Gastroesophageal sphincter (tissue), 4 donors: ENCODE measurements around the gene KCNQ1OT1. TPM values are rescaled to one million over a fixed set of nuclear protein-coding genes. Genes with fewer than 3 reads are reported as not detected.

Experiments
- ATAC-seq: fragments of 150-250 bp; one replicate; pipeline ENCODE4 v1.9.1; 2016; ENCODE audit warnings: mild to moderate bottlenecking, moderate library complexity
- H3K27ac ChIP-seq, 4 donors: fragments of 200-600 bp; sonication (generic) in 3 of 4; 1 replicate in 3 of 4; 2 replicates in 1 of 4; pipeline ENCODE4 v1.5.1; 2016 to 2019
- H3K27me3 ChIP-seq: fragments of 200-600 bp; sonication (generic); one replicate; pipeline ENCODE4 v1.5.1; 2019
- H3K36me3 ChIP-seq, 2 donors: fragments of 200-600 bp; sonication (generic); one replicate each; pipeline ENCODE4 v1.5.1; 2019; ENCODE audit warnings: control low read depth in 1 of 2
- H3K4me1 ChIP-seq, 3 donors: fragments of 200-600 bp; sonication (generic); 1 replicate in 2 of 3; 2 replicates in 1 of 3; pipeline ENCODE4 v1.5.1; 2016 to 2019; ENCODE audit warnings: control low read depth in 2 of 3
- H3K4me3 ChIP-seq, 2 donors: fragments of 200-600 bp; sonication (generic); one replicate each; pipeline ENCODE4 v1.5.1; 2019; ENCODE audit warnings: mild to moderate bottlenecking in 1 of 2, moderate library complexity in 1 of 2
- H3K9me3 ChIP-seq, 3 donors: fragments of 200-600 bp; sonication (generic); one replicate each; pipeline ENCODE4 v1.5.1; 2017 to 2019; ENCODE audit warnings: control low read depth in 2 of 3
- EP300 ChIP-seq: sonication (generic); formaldehyde crosslinking; IDR thresholded peaks from one replicate; pipeline ENCODE4 v1.6.1; 2017; ENCODE audit warnings: antibody characterized with exemption, mild to moderate bottlenecking
- POLR2A ChIP-seq, 2 donors: fragments of 450-650 bp; IDR thresholded peaks; one replicate each; pipeline ENCODE4 v1.6.1; 2017; ENCODE audit warnings: antibody characterized with exemption in 2 of 2, mild to moderate bottlenecking in 2 of 2, moderate library complexity in 1 of 2
- POLR2AphosphoS5 ChIP-seq: sonication (generic); formaldehyde crosslinking; IDR thresholded peaks from one replicate; pipeline ENCODE4 v1.6.1; 2017; ENCODE audit warnings: antibody characterized with exemption
- WGBS, 2 donors: methylation state at CpG; one replicate each; pipeline ENCODE4 v1.1.5; 2018; ENCODE audit warnings: low coverage in 1 of 2; 5-methylcytosine and 5-hydroxymethylcytosine counted together
- total RNA-seq, 4 donors: library from RNA; depleted of rRNA; stranded (reverse); fragments of >200 nt; gene quantifications; one replicate each; pipeline ENCODE4 v1.1.0, GENCODE V29; 2016
- TF ChIP-seq, protein P1 (sequence below), 4 experiments: fragments of 200-600 bp in 2 of 4; fragments of 450-650 bp in 2 of 4; sonication (generic) in 1 of 4; IDR thresholded peaks; one replicate each; pipeline ENCODE4 v1.5.1; 2017 to 2019; ENCODE audit warnings: antibody characterized with exemption in 4 of 4, mild to moderate bottlenecking in 2 of 4, moderate library complexity in 2 of 4

KCNQ1OT1 gene
- total RNA-seq, 4 donors from 2014 or later = 0.52 to 3.3 (median 1.4) TPM

DNA sequence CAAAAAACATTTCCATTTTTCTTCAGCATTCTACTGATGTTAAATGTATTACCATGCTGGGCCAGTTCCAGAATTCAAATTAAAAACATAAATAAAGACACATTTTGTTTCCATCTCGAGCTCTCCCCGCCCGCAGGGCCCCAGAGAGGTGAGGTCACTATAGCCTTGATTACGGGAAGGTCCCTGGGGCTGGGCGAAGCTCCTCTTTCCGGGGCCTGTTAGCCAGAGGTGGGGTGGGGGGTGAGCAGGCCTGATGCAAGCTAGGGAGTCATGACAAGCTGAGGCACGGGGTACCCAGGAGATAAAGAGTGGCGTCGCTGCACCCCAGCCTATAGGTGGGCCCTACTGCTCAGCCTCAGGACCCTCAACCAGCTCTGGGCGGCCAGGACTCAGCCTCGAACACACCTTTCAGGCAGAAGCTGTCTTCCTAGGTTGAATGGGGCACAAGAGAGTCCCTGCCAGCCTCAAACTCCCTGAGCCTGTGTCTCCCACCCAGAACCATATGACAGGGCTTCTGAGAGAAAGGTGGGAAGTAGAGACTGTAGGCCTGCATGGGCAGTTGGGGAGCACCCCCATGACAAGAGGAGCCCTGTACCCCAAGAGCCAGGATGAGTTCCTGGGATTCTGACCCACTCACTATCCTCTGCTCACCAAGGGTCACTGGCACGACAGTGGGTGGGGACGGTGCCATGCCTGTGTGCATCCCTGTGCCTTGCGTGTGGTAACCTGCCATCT is 34.8 kb downstream of the KCNQ1OT1 start:
- Histone ChIP-seq H3K27ac (no peak overlapping the region), H3K36me3 (peaks cover 0 to 28% of the 10 kb centered on the region in 2 donors), H3K27me3 (no peaks in the 10 kb centered on the region), H3K4me3 (no peak overlapping the region), H3K9me3 (peaks cover 0 to 26% (median 0%) of the 10 kb centered on the region in 3 donors), H3K4me1 (no peaks in the 10 kb centered on the region)
- WGBS, 2 donors = 95 to 100% methylated on average over 1 to 5 of the region's 14 CpGs
- no peak for ATAC-seq
- no peak for TF ChIP-seq POLR2AphosphoS5
- TF ChIP-seq, protein P1, sequence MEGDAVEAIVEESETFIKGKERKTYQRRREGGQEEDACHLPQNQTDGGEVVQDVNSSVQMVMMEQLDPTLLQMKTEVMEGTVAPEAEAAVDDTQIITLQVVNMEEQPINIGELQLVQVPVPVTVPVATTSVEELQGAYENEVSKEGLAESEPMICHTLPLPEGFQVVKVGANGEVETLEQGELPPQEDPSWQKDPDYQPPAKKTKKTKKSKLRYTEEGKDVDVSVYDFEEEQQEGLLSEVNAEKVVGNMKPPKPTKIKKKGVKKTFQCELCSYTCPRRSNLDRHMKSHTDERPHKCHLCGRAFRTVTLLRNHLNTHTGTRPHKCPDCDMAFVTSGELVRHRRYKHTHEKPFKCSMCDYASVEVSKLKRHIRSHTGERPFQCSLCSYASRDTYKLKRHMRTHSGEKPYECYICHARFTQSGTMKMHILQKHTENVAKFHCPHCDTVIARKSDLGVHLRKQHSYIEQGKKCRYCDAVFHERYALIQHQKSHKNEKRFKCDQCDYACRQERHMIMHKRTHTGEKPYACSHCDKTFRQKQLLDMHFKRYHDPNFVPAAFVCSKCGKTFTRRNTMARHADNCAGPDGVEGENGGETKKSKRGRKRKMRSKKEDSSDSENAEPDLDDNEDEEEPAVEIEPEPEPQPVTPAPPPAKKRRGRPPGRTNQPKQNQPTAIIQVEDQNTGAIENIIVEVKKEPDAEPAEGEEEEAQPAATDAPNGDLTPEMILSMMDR (IDR thresholded peaks at IDR 0.05) = no peak
- TF ChIP-seq POLR2A (IDR thresholded peaks at IDR 0.05) = no peak
- TF ChIP-seq EP300 = no peak

DNA sequence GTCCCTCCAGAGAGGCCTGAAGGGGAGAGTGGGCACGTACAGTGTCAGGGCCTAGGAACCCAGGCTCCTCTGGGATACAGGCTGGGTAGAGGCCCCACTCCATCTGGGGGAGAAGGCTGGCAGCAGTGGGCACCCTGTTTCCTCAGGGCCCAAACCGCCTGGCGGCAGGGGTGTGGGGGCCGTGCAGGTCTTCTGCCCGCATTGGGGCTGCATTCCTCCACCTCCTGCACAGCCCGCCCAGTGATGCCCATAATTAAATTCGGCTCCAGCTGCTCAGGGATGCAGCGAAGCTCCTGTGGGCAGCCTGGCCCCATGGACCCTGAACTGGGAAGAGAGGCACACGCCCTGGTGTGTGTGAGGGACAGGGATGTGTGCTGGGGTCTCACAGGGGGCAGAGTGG is 35.4 kb downstream of the KCNQ1OT1 start:
- no peak for ATAC-seq
- WGBS, 2 donors = 67 to 100% methylated on average over 1 to 3 of the region's 9 CpGs
- Histone ChIP-seq H3K4me1 (no peaks in the 10 kb centered on the region), H3K27ac (no peak overlapping the region), H3K4me3 (no peak overlapping the region), H3K9me3 (peaks cover 0 to 32% (median 0%) of the 10 kb centered on the region in 3 donors), H3K27me3 (no peaks in the 10 kb centered on the region), H3K36me3 (peaks cover 0 to 28% of the 10 kb centered on the region in 2 donors)
- TF ChIP-seq, protein P1 (IDR thresholded peaks at IDR 0.05) = no peak

- H3K4me3 ChIP-seq = no peak overlapping the region
- H3K27me3 ChIP-seq = no peaks in the 10 kb centered on the region
- no peaks in the 10 kb centered on the region for H3K4me1 ChIP-seq
- peaks cover 0 to 28% of the 10 kb centered on the region in 2 donors for H3K36me3 ChIP-seq
- TF ChIP-seq, protein P1 (IDR thresholded peaks at IDR 0.05) = no peak
- TF ChIP-seq POLR2AphosphoS5 = no peak
- TF ChIP-seq EP300 = no peak
- no peak for TF ChIP-seq POLR2A (IDR thresholded peaks at IDR 0.05)
- H3K9me3 ChIP-seq = peaks cover 0 to 37% (median 0%) of the 10 kb centered on the region in 3 donors
- no peak for ATAC-seq
- H3K27ac ChIP-seq = no peak overlapping the region
Measured at GRCh38 chr11:2663915-2664314, 35.9 kb downstream of the KCNQ1OT1 start.

DNA sequence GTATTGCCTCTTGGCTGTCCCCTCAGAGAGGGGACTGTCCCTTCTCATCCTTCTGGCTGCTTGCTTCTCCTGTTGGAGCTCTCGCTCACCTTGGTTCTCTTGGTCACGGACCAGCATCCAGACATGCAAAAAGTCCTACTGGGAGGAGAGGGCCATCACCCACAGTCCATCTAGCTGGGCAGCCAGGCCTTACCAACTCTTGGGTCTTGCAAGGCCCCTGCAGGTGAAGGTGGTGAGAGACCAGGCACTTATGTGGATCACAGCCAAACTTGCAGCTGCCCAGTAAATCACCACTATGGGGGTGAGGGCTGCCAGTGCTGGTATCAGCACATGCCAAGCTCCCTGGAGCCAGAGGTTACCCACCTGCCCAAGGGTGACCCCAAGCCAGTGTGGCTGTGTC is 36.3 kb downstream of the KCNQ1OT1 start:
- TF ChIP-seq POLR2AphosphoS5 = no peak
- TF ChIP-seq POLR2A (IDR thresholded peaks at IDR 0.05) = no peak
- Histone ChIP-seq H3K36me3 (peaks cover 0 to 28% of the 10 kb centered on the region in 2 donors), H3K9me3 (peaks cover 0 to 41% (median 0%) of the 10 kb centered on the region in 3 donors), H3K27ac (no peak overlapping the region), H3K4me3 (no peak overlapping the region), H3K27me3 (no peaks in the 10 kb centered on the region), H3K4me1 (no peaks in the 10 kb centered on the region)
- no peak for ATAC-seq
- no CpG with 5 or more reads among the region's 2 CpGs for WGBS, 2 donors

DNA sequence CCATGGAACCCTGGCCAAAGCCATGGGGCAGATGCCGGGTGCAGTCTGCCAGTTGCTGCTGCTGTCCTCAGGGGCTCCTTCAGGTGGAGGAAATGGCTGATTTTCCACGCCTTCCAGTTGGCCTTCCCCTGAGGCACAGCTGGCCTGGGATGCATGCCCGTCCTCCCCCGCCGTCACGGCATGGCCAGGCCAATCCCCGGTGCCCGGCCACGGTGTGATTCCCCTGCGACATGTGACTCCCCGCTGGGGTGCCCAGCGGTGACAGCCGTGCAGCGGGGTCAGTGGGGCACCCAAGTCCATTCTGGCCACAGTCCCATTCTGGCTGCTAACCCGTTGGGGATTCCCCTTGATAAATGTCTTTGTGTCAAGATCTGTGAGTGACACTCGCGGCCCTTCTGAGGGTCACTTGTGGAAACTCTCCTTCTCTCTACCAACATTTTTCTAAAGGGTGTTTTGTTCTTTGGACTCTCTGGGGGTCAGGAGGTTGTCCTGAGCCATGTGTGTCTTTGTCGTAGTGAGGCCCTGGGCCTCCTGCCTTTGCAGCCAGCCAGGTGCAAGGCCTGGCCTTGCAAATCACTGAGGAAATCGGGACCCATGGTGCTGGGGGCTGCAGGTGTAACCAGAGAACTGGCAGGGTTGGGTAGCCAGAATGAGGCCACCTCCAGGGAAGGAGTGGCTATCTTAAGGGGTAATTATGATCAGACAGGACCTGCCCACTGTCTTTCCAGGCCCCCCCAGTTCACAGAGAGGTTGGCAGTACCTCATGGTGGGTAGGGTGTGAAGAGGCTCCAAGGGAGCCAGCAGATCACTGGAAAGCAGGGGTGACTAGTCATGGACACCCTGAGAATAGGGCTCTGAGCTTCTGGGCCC is 37.1 kb downstream of the KCNQ1OT1 start:
- TF ChIP-seq, protein P1 (IDR thresholded peaks at IDR 0.05) = no peak
- TF ChIP-seq POLR2A (IDR thresholded peaks at IDR 0.05) = no peak
- TF ChIP-seq POLR2AphosphoS5 = no peak
- TF ChIP-seq EP300 = no peak

More for the DNA sequence above, 37.1 kb downstream of the KCNQ1OT1 start:
- WGBS, 2 donors = 95 to 100% methylated on average over 4 of the region's 19 CpGs
- ATAC-seq = no peak
- H3K27me3 ChIP-seq = no peaks in the 10 kb centered on the region
- H3K4me3 ChIP-seq = no peak overlapping the region
- peaks cover 0 to 43% (median 0%) of the 10 kb centered on the region in 3 donors for H3K9me3 ChIP-seq
- peaks cover 0 to 24% of the 10 kb centered on the region in 2 donors for H3K36me3 ChIP-seq
- H3K4me1 ChIP-seq = no peaks in the 10 kb centered on the region
- no peak overlapping the region for H3K27ac ChIP-seq
